ENCODE measurements around the gene KRT7. TPM values are rescaled to one million over a fixed set of nuclear protein-coding genes. Genes with fewer than 3 reads are reported as not detected.

Gene KRT7
- total RNA-seq, 1 experiment from 2014 or later: 10.0 TPM

DNA sequence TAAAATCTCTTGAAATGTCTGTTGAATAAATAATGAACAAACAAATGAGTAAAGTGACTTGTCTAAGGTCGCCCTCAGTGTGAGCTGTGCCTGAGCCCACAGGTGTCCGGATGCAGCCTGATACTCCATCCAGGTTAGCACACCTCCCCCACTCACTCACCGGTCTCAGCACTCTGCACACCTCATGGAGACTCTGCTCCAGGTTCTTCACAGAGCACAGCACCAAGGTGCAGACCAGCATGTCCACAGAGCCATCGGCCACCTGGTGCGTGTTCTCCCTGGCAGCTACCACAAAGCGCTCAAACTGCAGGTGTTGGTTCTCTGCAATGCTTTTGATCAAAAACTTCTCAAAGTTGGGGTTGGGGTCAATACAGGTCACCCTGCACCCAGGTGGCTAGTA lies 4.1 kb upstream of the KRT7 start:
- Histone ChIP-seq H2BK12ac (ENCODE audit: insufficient read length, low read depth, low read length) (no peak overlapping the region), H2AK5ac (ENCODE audit: insufficient read length, low read length) (no peak overlapping the region), H3T11ph (ENCODE audit: low read length) (no peak overlapping the region), H4K91ac (ENCODE audit: insufficient read length, low read depth, low read length) (no peak overlapping the region), H3K56ac (ENCODE audit: insufficient read length, low read depth, low read length) (no peak overlapping the region), H3K4me1 (ENCODE audit: insufficient read depth, low read length) (peaks cover 2% of the 10 kb centered on the region; the same call in 1 of the 2 replicates), H3K4me2 (ENCODE audit: insufficient read depth, insufficient read length, low read length) (no peak overlapping the region), H2BK15ac (ENCODE audit: low read depth, low read length) (no peak overlapping the region), H3K14ac (ENCODE audit: insufficient read depth, low read length) (no peak overlapping the region), H3K23me2 (ENCODE audit: insufficient read length, low read depth, low read length, poor library complexity, severe bottlenecking) (peaks cover 12% of the 10 kb centered on the region), H4K8ac (replicated peaks; ENCODE audit: insufficient read length, low read depth, low read length) (no peak overlapping the region), H3K27ac (ENCODE audit: insufficient read length, low read depth, low read length) (no peak overlapping the region), H3K79me1 (ENCODE audit: insufficient read depth, low read depth, low read length, poor library complexity, severe bottlenecking) (no peaks in the 10 kb centered on the region), H2BK120ac (ENCODE audit: low read depth, low read length, poor library complexity, severe bottlenecking) (no peak overlapping the region), H4K20me1 (ENCODE audit: control insufficient read depth, insufficient read depth, insufficient read length) (no peaks in the 10 kb centered on the region), H2BK20ac (ENCODE audit: low read depth, low read length, poor library complexity, severe bottlenecking) (no peak overlapping the region), H2AFZ (ENCODE audit: low read length) (no peak overlapping the region), H3K18ac (ENCODE audit: insufficient read length, low read depth, low read length) (no peak overlapping the region), H3K79me2 (ENCODE audit: insufficient read depth, low read length) (no peaks in the 10 kb centered on the region), H4K5ac (ENCODE audit: insufficient read length, low read depth, low read length) (no peak overlapping the region), H3K4ac (ENCODE audit: low read depth, low read length) (no peak overlapping the region), H2BK5ac (ENCODE audit: insufficient read length, low read length) (no peak overlapping the region), H3K27me3 (ENCODE audit: insufficient read depth, low read length) (peaks cover 8% of the 10 kb centered on the region), H3K9me3 (ENCODE audit: control insufficient read depth, low read depth, low read length) (no peaks in the 10 kb centered on the region), H3K23ac (ENCODE audit: insufficient read length, low read depth, low read length) (no peak overlapping the region), H3K9ac (ENCODE audit: extremely low read depth, insufficient read length, low read length) (no peak overlapping the region)
- Mint-ChIP-seq H3K27me3 (ENCODE audit: low read depth) (peaks cover 72% of the 10 kb centered on the region), H3K36me3 (ENCODE audit: insufficient read depth in 1 of 3, low read depth in 3 of 3) (no peaks in the 10 kb centered on the region), H3K27ac (no peak overlapping the region), H3K4me3 (no peak overlapping the region), H3K9me3 (no peaks in the 10 kb centered on the region), H3K4me1 (peaks cover 30 to 32% of the 10 kb centered on the region in 2 experiments)
- no peak for TF ChIP-seq CTCF (conservative IDR thresholded peaks at IDR 0.05)
- no peak for DNase-seq
- no CpG with 5 or more reads among the region's 6 CpGs for WGBS (ENCODE audit: extremely low coverage, insufficient read length, low lambda C conversion rate)
